ENCODE results near the gene DGKB.

DNA sequence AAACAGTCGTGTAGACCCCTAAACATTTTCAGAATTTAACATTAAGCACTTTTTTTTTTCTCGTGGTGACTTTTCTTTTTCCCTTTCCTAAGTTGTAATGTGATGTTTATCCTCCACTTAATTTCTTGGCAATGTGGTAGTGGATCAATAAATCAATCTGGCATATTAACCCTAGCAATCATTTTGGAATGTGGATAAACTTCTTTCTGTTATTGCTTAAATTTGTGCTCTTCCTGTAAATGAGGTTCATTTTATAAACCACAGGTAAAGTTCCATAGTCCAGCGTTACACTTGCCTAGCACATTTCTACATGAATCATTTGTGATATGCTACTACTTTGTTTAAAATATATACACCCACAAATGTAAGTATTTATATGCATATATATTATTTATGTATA is 665.7 kb downstream of the DGKB start:
- TF ChIP-seq, protein P1, sequence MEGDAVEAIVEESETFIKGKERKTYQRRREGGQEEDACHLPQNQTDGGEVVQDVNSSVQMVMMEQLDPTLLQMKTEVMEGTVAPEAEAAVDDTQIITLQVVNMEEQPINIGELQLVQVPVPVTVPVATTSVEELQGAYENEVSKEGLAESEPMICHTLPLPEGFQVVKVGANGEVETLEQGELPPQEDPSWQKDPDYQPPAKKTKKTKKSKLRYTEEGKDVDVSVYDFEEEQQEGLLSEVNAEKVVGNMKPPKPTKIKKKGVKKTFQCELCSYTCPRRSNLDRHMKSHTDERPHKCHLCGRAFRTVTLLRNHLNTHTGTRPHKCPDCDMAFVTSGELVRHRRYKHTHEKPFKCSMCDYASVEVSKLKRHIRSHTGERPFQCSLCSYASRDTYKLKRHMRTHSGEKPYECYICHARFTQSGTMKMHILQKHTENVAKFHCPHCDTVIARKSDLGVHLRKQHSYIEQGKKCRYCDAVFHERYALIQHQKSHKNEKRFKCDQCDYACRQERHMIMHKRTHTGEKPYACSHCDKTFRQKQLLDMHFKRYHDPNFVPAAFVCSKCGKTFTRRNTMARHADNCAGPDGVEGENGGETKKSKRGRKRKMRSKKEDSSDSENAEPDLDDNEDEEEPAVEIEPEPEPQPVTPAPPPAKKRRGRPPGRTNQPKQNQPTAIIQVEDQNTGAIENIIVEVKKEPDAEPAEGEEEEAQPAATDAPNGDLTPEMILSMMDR (IDR thresholded peaks at IDR 0.05): no peak
- no peak for TF ChIP-seq POLR2A (IDR thresholded peaks at IDR 0.05)
